Skeletal muscle tissue (tissue), 4 donors: ENCODE results near the gene MTA3. TPM values are rescaled to one million over a fixed set of nuclear protein-coding genes. Genes with fewer than 3 reads are reported as not detected.

ENCODE experiments used
- H3K27ac ChIP-seq: one replicate; pipeline ENCODE4 v1.7.0; 2013; ENCODE audit warnings: mild to moderate bottlenecking, low read depth, low read length, inconsistent platforms
- H3K27me3 ChIP-seq, 3 donors: one replicate each; pipeline ENCODE4 v1.7.0; 2013; ENCODE audit warnings: low read length in 3 of 3; ENCODE audit not compliant: control insufficient read depth in 3 of 3, insufficient read depth in 3 of 3
- H3K36me3 ChIP-seq, 3 donors: one replicate each; pipeline ENCODE4 v1.7.0; 2013; ENCODE audit warnings: low read length in 3 of 3; ENCODE audit not compliant: control insufficient read depth in 3 of 3, insufficient read depth in 3 of 3
- H3K4me1 ChIP-seq, 3 donors: one replicate each; pipeline ENCODE4 v1.7.0; 2013; ENCODE audit warnings: low read length in 3 of 3, mild to moderate bottlenecking in 3 of 3; ENCODE audit not compliant: control insufficient read depth in 3 of 3, insufficient read depth in 3 of 3
- H3K4me3 ChIP-seq, 3 donors: one replicate each; pipeline ENCODE4 v1.7.0; 2013; ENCODE audit warnings: low read length in 3 of 3
- H3K9ac ChIP-seq, 3 donors: one replicate each; pipeline ENCODE4 v1.7.0; 2013; ENCODE audit warnings: low read length in 3 of 3, mild to moderate bottlenecking in 3 of 3, moderate library complexity in 2 of 3, low read depth in 1 of 3
- H3K9me3 ChIP-seq, 3 donors: one replicate each; pipeline ENCODE4 v1.7.0; 2013; ENCODE audit warnings: low read length in 3 of 3; ENCODE audit not compliant: control insufficient read depth in 3 of 3
- total RNA-seq: library from RNA; depleted of rRNA; stranded (reverse); fragments of >200 nt; gene quantifications from one replicate; pipeline ENCODE4 v1.2.3, GENCODE V29; 2014
- donor health status: Osteomylitis.

MTA3 gene
- total RNA-seq, 1 donor from 2014 or later = 26.6 TPM

DNA sequence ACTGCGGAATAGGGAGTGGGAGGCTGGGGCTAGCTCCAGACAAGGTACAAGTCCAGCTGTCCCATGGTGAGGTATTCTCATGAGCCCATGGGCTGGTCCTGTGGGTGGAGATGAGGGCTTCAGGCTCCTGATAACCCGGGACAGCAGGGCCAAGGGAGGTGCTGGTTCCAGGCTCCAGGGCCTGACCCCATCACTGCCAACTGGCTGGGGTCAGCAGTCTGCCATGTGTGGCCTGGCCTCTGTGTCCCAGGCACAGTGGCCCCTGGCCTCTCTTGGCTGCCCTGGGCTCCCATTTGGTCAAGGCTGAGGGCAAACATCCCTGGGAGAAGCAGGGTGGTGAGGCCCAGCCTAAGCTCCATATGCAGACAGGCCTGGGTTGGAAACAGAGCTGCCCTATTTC is 196.5 kb downstream of the MTA3 start:
- H3K4me1 ChIP-seq = peaks cover 0 to 4% (median 0%) of the 10 kb centered on the region in 3 donors
- H3K9me3 ChIP-seq = no peaks in the 10 kb centered on the region
- H3K27ac ChIP-seq = no peak overlapping the region
- H3K27me3 ChIP-seq = no peaks in the 10 kb centered on the region
- H3K4me3 ChIP-seq = no peak overlapping the region
- H3K9ac ChIP-seq = no peak overlapping the region
- peaks cover 0 to 5% (median 1%) of the 10 kb centered on the region in 3 donors for H3K36me3 ChIP-seq

DNA sequence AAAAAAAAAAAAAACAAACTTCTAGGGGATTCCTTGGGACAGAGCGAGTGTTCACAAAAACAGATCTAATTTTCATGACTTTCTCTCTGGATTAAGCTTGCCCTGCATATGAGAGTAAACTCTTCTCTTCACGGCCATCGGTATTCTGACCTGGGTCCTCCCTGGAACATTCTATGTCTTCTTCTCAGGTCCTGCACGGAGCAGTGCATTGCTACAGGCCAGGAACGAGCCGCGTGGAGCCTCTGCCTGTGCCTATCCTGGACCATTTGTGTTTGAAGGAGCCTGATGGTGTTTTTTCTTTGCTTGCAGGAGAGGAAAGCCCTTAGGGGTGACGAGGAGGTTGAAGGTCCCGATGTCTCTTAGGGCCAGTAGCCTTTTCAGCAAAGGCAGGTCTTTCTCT is 197.3 kb downstream of the MTA3 start:
- H3K36me3 ChIP-seq = peaks cover 0 to 5% (median 0%) of the 10 kb centered on the region in 3 donors
- no peaks in the 10 kb centered on the region for H3K27me3 ChIP-seq
- H3K4me3 ChIP-seq = no peak overlapping the region
- H3K9me3 ChIP-seq = no peaks in the 10 kb centered on the region
- no peak overlapping the region for H3K27ac ChIP-seq
- H3K9ac ChIP-seq = no peak overlapping the region
- peaks cover 0 to 4% (median 0%) of the 10 kb centered on the region in 3 donors for H3K4me1 ChIP-seq

DNA sequence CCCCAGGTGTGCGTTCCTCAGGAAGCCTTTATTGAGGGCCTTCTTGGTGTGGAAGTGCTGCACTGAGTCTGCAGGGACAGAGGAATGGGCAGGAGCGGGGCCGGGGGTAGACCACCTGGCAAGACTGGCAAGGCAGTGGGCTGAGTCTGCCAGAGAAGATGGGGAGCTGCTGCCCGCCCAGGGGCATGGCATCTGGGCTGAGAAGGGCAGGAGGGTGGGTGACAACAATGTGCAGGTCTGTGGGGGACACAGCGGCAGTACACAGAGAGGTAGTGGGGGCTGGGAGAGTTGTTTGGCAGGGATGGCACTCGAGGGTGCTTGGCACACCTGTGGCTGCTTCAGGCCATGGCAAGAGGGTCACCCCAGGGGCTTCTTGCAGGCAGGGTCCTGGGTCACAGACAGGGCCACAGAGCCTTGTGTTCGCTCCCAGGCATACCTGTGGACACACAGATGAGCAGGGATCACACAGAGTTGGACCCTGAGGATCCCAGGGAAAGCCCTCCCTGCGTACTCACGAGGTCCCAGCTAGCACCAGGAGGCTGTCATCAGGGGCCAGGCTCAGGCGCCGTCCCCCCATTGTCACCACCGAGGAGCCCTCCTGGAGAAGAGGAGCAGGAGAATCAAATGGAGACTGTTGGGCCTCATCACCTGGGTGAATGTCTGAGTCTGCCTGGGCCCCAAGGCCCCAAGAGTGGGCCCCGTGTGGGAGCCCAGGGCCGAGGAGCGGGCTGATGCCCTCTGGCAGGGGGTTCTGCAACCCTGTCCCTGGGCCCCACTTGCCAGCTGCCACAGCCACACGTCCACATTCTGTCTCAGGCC is 198.9 kb downstream of the MTA3 start:
- Histone ChIP-seq H3K27me3 (no peaks in the 10 kb centered on the region), H3K36me3 (peaks cover 0 to 5% (median 0%) of the 10 kb centered on the region in 3 donors), H3K27ac (no peak overlapping the region), H3K9ac (no peak overlapping the region), H3K9me3 (no peaks in the 10 kb centered on the region), H3K4me3 (no peak overlapping the region), H3K4me1 (peaks cover 0 to 4% (median 0%) of the 10 kb centered on the region in 3 donors)

DNA sequence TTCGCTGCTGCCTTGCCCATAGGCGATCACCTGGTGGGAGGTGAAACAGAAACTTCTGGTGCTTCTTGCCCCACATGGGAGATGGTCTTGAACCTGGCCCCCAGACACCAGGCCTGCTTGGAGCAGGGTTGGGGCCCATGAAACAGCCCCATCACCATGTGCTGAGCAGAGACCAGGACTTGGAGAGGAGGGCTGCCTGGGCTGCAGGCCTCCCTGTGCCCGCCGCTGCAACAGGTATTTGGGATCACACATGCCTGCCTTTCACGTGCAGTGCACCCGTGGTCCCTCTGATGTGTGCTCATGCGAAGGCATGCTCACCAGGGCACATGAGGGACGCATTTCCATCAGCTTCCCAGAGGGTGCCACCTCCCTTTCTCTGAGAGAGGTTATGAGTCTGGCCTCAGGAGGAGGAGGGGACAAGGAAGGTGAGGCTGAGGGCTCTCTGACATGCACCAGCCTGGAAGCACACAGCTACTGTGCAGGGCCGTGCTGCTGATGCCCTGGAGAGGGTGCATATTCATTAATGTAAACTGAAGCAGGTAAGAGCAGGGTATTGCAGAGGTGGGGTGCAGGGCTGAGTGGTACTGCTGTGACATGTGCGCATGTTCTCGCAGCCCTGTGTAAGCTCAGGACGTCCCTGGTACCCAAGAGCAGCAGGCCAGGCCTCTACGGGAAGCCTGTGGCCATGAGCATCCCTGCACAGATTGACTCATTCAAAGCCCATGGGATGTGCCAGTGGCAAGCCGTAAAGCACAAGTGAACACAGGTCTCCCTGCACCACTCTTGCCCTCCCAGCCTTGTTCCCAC is 199.7 kb downstream of the MTA3 start:
- Histone ChIP-seq H3K9ac (no peak overlapping the region), H3K36me3 (peaks cover 0 to 1% (median 0%) of the 10 kb centered on the region in 3 donors), H3K27ac (no peak overlapping the region), H3K27me3 (no peaks in the 10 kb centered on the region), H3K9me3 (no peaks in the 10 kb centered on the region), H3K4me3 (no peak overlapping the region), H3K4me1 (peaks cover 0 to 4% (median 0%) of the 10 kb centered on the region in 3 donors)

DNA sequence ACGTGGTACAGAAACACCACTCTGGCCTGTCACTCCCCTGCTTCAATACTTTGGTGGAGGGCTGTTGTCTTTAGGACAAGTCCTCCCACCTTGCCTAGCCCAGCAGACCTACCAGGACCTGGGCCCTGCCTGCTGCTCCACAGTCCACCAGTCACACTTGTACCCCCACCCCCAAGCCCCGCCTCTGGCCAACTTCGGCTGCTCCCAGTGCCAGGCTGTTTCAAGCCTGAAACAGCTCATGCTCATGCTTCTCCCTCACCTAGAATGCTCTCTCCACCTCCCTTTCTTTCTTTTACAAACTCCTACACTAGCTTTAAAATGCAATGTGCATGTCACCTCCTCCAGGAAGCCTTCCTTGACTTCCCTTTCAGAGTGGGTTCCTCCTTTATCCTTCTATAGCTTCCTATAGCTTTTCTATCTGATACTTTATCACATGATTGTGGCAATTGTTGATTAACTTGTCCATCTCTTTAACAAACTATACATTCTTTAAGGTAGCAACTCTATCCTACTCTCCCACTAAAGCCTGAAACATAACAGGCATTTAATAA is 200.3 kb downstream of the MTA3 start:
- H3K27me3 ChIP-seq = no peaks in the 10 kb centered on the region
- H3K4me3 ChIP-seq = no peak overlapping the region
- no peak overlapping the region for H3K27ac ChIP-seq
- H3K36me3 ChIP-seq = no peaks in the 10 kb centered on the region
- peaks cover 0 to 4% (median 0%) of the 10 kb centered on the region in 3 donors for H3K4me1 ChIP-seq
- no peak overlapping the region for H3K9ac ChIP-seq
- H3K9me3 ChIP-seq = no peaks in the 10 kb centered on the region

DNA sequence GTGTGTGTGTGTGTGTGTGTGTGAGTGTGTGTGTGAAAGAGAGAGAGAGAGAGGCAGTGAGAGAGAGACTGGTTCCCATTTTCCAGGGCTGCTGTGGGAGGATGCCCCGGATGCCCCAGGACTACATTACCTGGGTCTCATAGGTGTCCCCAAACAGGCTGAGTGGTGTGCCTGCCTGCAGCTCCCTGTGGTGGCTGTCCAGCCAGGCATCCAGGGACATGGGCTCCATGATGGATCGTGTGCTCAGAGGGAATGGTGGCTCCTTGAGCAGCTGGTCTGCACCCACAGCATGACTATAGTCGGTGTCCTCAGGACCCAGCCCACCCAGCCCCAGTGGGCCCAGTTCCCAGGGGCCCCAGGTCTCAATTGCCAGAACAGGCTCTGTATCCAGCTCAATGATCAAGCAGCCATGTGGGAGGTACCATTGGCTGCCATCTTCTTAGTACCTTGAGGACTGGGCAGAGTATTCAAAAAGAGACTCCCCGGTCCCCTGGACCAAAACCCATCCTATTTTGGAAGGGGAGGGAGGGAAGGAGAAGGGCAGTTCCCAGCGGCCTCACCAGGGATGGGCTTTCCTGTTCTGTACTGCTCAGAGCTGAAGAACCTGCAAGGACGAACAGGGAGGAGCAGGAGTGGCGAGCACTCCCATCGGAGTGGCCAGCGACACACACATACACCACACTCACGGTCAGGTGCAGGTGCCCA is 201.3 kb downstream of the MTA3 start:
- Histone ChIP-seq H3K36me3 (no peaks in the 10 kb centered on the region), H3K4me3 (no peak overlapping the region), H3K27ac (no peak overlapping the region), H3K9ac (no peak overlapping the region), H3K9me3 (no peaks in the 10 kb centered on the region), H3K4me1 (no peaks in the 10 kb centered on the region), H3K27me3 (no peaks in the 10 kb centered on the region)

DNA sequence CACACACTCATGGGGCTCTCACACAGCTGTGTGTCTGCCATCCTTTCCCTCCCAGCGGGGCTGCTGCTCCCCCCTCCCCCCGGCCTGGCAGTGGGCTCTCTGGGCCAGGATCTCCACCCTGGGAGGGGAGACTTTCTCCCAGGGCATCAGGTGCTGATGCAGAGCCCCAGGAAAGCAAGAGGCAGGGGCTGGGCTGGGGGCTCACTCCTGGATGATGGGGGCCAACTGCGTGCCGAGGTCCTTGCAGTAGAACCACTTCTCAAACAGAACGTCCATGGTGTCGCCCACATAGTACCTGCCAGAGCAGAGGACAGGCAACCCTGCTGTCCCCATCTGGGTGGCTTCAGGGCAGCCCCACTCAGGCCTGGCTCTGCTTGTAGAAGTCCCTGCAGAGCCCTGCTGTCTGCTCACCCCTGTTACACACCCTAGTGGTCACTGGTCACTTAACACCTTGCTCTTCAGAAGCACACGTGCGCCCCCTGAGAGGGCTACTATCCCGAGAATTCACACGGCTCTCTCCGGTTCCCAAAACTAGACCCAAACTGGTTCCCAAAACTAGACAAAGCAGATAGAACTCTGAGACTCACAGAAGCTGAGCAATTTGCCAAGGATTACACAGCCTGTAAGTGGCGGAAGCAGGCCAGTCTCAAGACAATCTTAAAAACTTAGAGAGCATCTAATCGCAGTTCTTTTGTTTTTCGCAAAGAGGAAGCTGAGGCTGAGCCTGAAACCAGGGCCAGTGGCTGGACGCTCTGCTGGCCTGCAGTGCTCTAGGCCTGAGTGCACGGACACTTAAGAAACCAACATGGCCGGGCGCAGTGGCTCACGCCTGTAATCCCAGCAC is 202.1 kb downstream of the MTA3 start:
- no peak overlapping the region for H3K4me3 ChIP-seq
- no peaks in the 10 kb centered on the region for H3K4me1 ChIP-seq
- no peaks in the 10 kb centered on the region for H3K9me3 ChIP-seq
- no peaks in the 10 kb centered on the region for H3K36me3 ChIP-seq
- H3K9ac ChIP-seq = peak overlapping the region in 1 of 3 donors; percentile 28
- H3K27ac ChIP-seq = no peak overlapping the region
- no peaks in the 10 kb centered on the region for H3K27me3 ChIP-seq

DNA sequence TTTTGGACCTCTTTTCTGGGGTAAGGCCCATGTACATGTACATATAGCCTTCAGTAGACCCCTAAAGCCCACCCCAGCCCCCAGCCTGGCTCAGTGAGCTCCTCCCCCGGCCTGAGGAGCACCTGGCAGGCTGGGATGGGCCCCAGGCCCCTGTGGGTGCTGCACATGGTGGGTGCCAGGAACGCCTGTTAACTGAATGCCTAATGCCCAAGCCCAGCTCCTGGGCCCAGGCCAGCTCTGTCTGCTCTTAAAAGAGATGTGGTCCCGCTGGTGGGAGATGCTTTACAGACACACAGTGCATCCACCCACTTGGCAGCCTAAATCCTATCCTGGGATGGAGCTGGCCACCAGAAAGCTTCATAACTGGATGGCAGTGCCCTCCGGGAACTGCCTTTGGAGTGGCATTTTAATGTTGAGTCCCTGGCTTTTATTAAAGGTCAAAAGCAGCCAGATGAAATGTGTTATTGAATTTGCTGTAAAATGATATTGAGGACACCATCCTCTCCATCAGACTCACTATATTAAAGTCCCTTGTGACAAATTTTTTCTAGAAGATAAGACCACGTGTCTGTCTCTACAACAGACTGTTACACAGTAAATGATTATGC is 203.2 kb downstream of the MTA3 start:
- no peak overlapping the region for H3K9ac ChIP-seq
- no peaks in the 10 kb centered on the region for H3K4me1 ChIP-seq
- no peaks in the 10 kb centered on the region for H3K36me3 ChIP-seq
- H3K27me3 ChIP-seq = no peaks in the 10 kb centered on the region
- no peak overlapping the region for H3K4me3 ChIP-seq
- no peak overlapping the region for H3K27ac ChIP-seq
- H3K9me3 ChIP-seq = no peaks in the 10 kb centered on the region

DNA sequence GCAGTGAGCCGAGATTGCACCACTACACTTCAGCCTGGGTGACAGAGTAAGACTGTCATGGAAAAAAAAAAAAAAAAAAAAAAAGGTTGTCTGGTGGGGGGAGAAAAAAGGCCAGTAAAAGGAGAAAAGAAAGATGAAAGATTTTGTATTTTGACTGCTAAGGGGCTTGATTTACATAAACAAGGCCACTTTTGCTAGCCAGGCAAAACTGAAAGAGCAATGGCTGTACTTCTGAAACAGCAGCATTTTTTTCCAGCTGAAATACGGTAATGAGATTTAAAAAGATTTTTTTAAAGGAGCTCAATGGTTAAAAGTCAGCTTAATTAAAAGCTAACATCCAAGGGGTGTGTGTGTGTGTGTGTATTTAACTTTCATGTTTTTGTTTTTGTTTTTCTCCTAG is 206.8 kb downstream of the MTA3 start:
- H3K27me3 ChIP-seq = no peaks in the 10 kb centered on the region
- no peak overlapping the region for H3K4me3 ChIP-seq
- no peak overlapping the region for H3K9ac ChIP-seq
- no peak overlapping the region for H3K27ac ChIP-seq
- no peaks in the 10 kb centered on the region for H3K4me1 ChIP-seq
- no peaks in the 10 kb centered on the region for H3K9me3 ChIP-seq
- H3K36me3 ChIP-seq = no peaks in the 10 kb centered on the region
